ENCODE measurements around the gene SLX1A. TPM values are rescaled to one million over a fixed set of nuclear protein-coding genes. Genes with fewer than 3 reads are reported as not detected.

Gene SLX1A
- total and polyA plus RNA-seq, 9 donors, result 3.5 to 60.9 (median 26.4) TPM

DNA sequence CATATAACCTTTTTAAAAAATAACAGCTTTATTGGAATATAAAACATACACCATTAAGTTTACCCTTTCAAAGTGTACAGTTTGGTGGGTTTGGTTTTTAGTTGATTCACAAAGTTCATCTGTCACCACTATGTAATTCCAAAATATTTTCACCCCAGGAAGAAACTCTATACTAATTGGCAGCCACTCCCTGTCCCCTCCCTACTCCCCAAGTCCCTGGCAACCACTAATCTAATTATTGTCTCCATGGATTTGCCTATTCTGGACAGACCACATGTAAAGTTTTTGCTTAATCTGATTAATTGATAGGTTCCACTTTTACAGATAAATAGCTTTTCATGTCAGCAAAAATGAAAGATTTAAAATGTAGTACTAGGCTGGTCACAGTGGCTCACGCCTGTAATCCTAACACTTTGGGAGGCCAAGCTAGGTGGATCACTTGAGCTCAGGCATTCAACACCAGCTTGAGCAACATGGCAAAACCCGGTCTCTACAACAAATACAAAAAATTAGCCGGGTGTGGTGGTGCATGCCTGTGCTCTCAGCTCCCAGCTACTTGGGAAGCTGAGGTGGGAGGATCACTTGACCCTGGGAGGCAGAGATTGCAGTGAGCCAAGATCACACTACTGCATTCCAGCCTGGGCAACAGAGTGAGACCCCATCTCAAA, 45.7 kb upstream of the SLX1A start:
- 78 to 93% (median 79%) methylated on average over 3 of the region's 3 CpGs for whole genome bisulfite sequencing, 3 donors
- no peak for DNase-seq
- intact Hi-C loops (cut with DNase I), result no loop called here

DNA sequence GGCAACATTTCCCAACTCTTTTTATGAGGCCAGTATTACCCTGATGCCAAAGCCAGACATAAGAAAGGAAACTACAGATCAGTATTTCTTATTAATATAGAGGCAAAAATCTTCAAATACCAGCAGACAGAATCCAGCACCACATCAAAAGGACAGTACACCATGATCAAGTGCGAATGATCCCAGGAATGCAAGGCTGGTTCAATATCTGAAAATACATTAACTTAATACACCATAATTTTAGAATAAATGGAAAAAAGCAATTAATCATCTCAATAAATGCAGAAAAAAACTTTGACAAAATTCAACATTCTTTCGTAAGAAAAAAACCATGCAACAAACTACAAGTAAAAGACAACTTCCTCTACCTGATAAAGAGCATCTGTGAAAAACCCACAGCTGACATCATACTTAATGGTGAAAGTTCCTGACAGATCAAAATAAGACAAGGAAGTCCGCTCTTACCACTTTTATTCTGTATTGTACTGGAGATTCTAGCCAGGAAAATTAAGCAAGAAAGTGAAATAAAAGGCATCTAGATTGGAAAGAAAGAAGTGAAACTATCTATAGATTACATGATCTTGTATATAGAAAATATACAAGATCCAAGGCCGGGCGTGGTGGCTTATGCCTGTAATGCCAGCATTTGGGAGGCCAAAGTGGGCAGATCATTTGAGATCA, 44.3 kb upstream of the SLX1A start:
- Histone ChIP-seq H3K27me3 (no peaks in the 10 kb centered on the region), H3K36me3 (no peaks in the 10 kb centered on the region), H3K4me1 (ENCODE audit: insufficient read depth) (no peaks in the 10 kb centered on the region), H3K27ac (no peak overlapping the region), H3K4me3 (no peak overlapping the region), H3K9me3 (no peaks in the 10 kb centered on the region)
- TF ChIP-seq EP300 (IDR thresholded peaks at IDR 0.05) (no peak), CTCF (IDR thresholded peaks at IDR 0.05) (no peak), POLR2A (IDR thresholded peaks at IDR 0.05) (no peak)
- 85 to 93% (median 88%) methylated on average over 5 of the region's 5 CpGs for WGBS, 3 donors
- DNase-seq, result no peak
- intact Hi-C loops (cut with DNase I), result no loop called here

More for the DNA sequence above, 45.7 kb upstream of the SLX1A start:
- Histone ChIP-seq H3K27me3 (no peaks in the 10 kb centered on the region), H3K27ac (no peak overlapping the region), H3K4me1 (ENCODE audit: insufficient read depth) (no peaks in the 10 kb centered on the region), H3K36me3 (no peaks in the 10 kb centered on the region), H3K4me3 (no peak overlapping the region), H3K9me3 (no peaks in the 10 kb centered on the region)
- TF ChIP-seq POLR2A (IDR thresholded peaks at IDR 0.05), result no peak
- TF ChIP-seq CTCF (IDR thresholded peaks at IDR 0.05), result no peak
- TF ChIP-seq EP300 (IDR thresholded peaks at IDR 0.05), result no peak

- TF ChIP-seq EP300 (IDR thresholded peaks at IDR 0.05) (no peak), POLR2A (IDR thresholded peaks at IDR 0.05) (no peak), CTCF (IDR thresholded peaks at IDR 0.05) (no peak)
- H3K4me3 ChIP-seq, result no peak overlapping the region
- H3K9me3 ChIP-seq, result no peaks in the 10 kb centered on the region
- no peaks in the 10 kb centered on the region for H3K4me1 ChIP-seq (ENCODE audit: insufficient read depth)
- no peaks in the 10 kb centered on the region for H3K36me3 ChIP-seq
- WGBS, 3 donors, result 85 to 91% (median 87%) methylated on average over 7 of the region's 7 CpGs
- intact Hi-C loops (cut with DNase I), result no loop called here
- H3K27ac ChIP-seq, result no peak overlapping the region
- no peaks in the 10 kb centered on the region for H3K27me3 ChIP-seq
- no peak for DNase-seq
Observed at GRCh38 chr16:30151091-30151490, 42.6 kb upstream of the SLX1A start.

DNA sequence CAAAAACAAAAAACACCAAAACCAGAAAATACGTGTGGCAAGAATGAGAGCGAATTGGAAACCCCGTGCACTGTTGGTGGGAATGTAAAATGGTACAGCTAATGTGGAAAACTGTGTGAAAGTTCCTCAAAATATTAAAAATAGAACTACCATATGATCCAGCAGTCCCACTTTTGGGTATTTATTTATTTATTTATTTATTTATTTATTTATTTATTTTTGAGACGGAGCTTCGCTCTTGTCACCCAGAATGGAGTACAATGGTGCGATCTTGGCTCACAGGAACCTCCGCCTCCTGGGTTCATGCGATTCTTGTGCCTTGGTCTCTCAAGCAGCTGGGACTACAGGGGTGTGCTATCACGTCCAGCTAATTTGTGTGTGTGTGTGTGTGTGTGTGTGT, 41.2 kb upstream of the SLX1A start:
- H3K9me3 ChIP-seq, result no peaks in the 10 kb centered on the region

More for the DNA sequence above, 41.2 kb upstream of the SLX1A start:
- Histone ChIP-seq H3K4me1 (ENCODE audit: insufficient read depth) (no peaks in the 10 kb centered on the region), H3K36me3 (no peaks in the 10 kb centered on the region), H3K27me3 (no peaks in the 10 kb centered on the region), H3K27ac (no peak overlapping the region), H3K4me3 (no peak overlapping the region)
- DNase-seq, result no peak
- intact Hi-C loops (cut with DNase I), result no loop called here
- 91 to 97% (median 94%) methylated on average over 9 of the region's 9 CpGs for WGBS, 3 donors
- no peak for TF ChIP-seq CTCF (IDR thresholded peaks at IDR 0.05)
- TF ChIP-seq POLR2A (IDR thresholded peaks at IDR 0.05), result no peak
- no peak for TF ChIP-seq EP300 (IDR thresholded peaks at IDR 0.05)
